Retinal pigment epithelial cell (primary cell): ENCODE measurements around the gene MSI2.

ENCODE experiments used
- DNase-seq: peaks from one replicate; pipeline ENCODE4 v3.0.0-alpha.2; 2010; ENCODE audit warnings: low read depth
- H3K4me3 ChIP-seq: 2 replicates; pipeline ENCODE4 v1.5.1; 2011; ENCODE audit warnings: mild to moderate bottlenecking, low read length, control low read depth, moderate library complexity
- TF ChIP-seq, protein P1 (sequence below): conservative IDR thresholded peaks from 2 replicates; pipeline ENCODE4 v1.5.1; 2011; ENCODE audit warnings: low read depth, low read length, control low read depth, inconsistent platforms

The MSI2 gene

DNA sequence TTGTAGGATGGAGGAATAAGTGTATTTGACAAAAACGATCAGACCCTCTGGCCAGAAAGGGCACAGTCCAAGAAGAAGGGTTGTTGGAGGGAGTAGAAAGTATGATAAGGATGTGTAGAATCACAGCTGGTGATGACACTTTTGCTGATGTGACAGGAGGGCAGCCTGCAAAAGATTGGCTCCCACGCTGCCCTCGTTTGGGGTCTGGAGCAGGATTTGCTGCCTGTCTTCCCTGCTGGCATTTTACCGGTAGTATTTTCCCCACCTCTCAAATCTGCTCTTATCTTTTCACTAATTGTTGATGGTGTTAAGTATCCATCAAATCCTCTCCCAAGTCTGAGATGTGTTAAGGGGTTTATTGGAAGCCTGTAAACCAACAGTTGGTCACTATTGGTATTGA is 280.0 kb downstream of the MSI2 start:
- TF ChIP-seq, protein P1, sequence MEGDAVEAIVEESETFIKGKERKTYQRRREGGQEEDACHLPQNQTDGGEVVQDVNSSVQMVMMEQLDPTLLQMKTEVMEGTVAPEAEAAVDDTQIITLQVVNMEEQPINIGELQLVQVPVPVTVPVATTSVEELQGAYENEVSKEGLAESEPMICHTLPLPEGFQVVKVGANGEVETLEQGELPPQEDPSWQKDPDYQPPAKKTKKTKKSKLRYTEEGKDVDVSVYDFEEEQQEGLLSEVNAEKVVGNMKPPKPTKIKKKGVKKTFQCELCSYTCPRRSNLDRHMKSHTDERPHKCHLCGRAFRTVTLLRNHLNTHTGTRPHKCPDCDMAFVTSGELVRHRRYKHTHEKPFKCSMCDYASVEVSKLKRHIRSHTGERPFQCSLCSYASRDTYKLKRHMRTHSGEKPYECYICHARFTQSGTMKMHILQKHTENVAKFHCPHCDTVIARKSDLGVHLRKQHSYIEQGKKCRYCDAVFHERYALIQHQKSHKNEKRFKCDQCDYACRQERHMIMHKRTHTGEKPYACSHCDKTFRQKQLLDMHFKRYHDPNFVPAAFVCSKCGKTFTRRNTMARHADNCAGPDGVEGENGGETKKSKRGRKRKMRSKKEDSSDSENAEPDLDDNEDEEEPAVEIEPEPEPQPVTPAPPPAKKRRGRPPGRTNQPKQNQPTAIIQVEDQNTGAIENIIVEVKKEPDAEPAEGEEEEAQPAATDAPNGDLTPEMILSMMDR, result no peak
- no peak for DNase-seq

DNA sequence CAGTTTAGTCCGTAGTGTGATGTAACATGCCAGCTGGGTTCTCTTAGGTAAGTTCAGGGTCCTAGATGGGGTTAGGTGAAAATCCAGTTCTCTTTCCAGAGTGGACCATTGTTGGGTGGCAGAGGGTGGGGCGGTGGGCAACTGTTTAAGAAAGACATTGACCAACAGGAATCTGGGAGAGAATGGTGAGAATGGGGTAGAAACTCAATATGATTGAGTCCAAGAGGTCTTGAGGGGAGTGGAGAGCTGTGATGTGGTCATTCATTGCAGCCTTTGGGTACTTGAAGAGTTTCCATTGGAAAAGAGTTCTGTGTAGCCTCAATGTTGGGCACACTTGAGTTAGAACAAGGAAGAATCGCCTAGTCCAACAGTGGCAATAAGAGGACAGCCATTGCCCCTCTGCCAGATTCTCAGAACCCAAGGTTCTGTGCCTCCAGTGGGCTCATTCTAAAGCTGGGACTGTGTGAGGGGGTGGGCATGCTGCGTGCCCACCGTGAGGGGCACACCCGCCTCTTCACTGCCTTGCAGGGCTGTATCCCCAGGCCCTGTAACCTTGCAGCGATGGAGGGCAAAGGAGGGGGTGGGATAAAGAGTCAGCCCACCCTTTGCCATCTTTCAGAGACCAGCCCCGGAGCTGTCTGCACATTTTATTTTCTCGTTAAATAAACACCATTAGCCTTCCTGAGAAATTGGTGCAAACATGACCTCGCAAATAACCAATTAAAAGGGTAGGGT is 280.6 kb downstream of the MSI2 start:
- no peak overlapping the region for H3K4me3 ChIP-seq
- TF ChIP-seq, protein P1, result no peak
- DNase-seq, result no peak

More for the DNA sequence above, 280.0 kb downstream of the MSI2 start:
- H3K4me3 ChIP-seq, result no peak overlapping the region

DNA sequence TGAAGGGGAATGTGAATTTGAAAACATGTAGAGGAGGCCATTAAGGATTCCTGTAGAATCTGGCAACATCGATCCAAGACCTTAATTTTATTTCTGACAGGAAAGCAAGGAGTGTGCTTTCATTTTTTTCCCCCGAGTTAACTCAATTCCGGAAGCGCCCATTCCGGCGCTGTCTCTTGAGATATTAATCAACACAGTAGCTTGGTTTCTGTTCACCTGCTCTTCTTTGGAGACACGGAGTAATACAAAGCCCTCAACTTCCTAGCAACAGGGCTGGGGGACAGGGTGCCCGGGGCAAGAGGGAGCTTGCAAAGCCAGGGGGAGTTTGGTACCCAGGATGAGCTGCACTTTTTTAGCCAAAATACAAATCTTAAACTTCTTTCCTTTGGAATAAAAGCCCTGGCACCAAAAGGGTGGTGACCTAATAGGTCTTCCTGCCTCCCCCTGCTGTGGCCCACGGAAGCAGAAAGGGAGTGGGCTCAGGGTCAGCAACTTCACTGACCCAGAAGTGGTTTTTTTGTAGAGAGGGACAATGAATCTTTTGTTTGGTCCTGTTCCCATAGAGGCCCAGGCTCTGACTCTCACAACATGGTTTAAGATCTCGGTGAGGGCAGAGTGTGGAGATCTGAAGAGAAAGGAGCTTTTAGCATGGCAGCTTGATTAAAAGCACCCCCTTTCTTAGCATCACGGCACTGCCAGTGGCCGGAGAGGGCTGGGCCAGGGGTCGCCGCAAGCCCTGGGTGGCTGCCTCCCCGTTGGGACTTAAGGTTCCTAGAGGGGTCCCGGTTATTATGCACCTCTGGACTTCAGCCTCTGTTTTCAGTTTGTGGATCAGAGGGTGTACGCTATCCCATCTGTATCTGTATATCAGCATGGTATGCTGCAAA is 281.4 kb downstream of the MSI2 start:
- TF ChIP-seq, protein P1, result no peak
- no peak overlapping the region for H3K4me3 ChIP-seq
- no peak for DNase-seq

DNA sequence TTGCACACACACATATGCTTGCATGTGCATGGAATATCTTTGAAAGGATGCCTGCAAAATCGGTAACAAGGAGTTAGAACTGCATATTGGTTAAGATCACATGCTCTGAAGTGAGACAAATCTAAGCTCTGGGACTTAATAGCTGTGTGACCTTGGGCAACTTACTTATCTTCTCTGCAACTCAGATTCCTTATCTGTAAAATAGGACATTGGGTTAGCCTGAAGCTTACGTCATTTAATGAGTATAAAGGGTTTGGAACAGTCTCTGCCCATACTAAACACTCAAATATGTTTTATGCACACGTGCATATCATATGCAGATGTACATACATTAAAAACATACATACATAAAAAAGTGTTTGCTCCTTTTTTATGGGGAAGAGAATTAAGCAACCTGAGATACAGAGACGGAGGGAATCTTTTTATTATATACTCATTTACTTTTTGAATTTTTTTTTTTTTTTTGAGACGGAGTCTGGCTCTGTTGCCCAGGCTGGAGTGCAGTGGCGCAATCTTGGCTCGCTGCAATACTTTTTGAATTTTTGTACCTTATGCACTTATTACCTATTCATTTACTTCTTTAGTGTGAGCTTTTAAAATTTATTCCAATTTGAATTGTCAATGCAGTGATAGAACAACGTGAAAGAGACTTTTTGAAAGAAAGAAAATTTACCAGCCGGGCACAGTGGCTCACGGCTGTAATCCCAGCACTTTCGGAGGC is 282.6 kb downstream of the MSI2 start:
- TF ChIP-seq, protein P1, result no peak
- no peak overlapping the region for H3K4me3 ChIP-seq
- DNase-seq, result no peak

DNA sequence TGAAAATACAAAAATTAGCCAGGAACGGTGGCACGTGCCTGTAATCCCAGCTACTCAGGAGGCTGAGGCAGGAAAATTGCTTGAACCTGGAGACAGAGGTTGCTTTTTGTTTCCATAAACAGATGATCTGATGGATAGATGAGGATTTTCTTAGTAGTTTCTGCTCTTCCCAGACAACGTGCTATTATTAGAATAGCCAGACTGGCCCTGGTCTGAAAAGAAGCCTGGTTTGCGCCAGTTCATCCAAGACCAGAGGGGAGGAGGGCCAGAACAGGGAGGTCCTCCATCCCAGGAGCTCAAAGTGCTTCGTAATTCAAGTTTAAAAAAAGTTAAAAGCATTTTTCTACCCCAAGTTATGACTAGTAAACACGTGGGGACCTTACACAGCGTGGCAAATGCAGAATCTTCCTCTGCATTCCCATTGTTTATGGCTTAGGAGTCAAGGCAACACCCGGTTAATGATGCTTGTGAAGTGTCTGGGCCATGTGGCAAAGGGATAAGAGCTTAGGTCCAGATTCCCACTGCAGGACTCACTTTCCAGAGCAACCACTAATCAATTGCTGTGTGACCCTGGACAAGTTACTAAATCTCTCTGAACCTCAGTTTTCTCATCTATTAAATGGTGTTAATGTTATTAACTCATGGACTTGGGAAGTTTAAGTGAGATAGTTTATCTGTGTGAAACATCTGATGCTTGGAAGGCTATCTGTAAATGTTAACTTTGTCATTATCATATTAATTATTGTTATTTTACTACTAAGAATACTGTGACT is 283.4 kb downstream of the MSI2 start:
- H3K4me3 ChIP-seq, result no peak overlapping the region
- TF ChIP-seq, protein P1, result no peak
- DNase-seq, result no peak

DNA sequence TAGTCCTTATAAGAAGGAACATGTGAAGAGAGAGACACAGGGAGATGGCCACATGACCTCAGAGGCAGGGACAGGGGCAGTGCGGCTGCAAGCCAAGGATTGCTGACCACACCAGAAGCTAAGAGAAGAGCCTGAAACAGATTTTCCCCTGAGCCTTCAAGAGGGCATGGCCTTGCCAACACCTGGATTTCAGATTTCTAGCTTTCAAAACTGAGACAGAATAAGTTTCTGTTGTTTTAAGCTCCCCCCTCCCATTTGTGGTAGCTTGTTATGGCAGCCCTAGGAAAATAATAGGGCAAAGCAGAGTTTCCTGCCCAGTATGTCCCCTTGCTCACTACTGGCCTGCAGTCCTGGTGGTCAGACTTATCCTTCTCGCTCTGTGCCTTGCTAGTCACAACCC is 284.3 kb downstream of the MSI2 start:
- TF ChIP-seq, protein P1, result no peak
- DNase-seq, result no peak

More for the DNA sequence above, 284.3 kb downstream of the MSI2 start:
- H3K4me3 ChIP-seq, result no peak overlapping the region
